Upper lobe of left lung (tissue), 4 donors: Measurements from ENCODE around the gene BDNF.

Experiments
- CTCF ChIP-seq, 6 experiments: fragments of 450-650 bp in 4 of 6; fragments of 200-600 bp in 2 of 6; sonication (generic) in 2 of 6; IDR thresholded peaks; one replicate each; pipeline ENCODE4 v1.5.1; 2016 to 2019; ENCODE audit warnings: antibody characterized with exemption in 6 of 6
- POLR2A ChIP-seq, 4 donors: fragments of 450-650 bp; IDR thresholded peaks; one replicate each; pipeline ENCODE4 v1.5.1; 2016 to 2017; ENCODE audit warnings: antibody characterized with exemption in 4 of 4, mild to moderate bottlenecking in 2 of 4

- no peak for TF ChIP-seq CTCF (IDR thresholded peaks at IDR 0.05)
- TF ChIP-seq POLR2A (IDR thresholded peaks at IDR 0.05) = no peak
Observed at GRCh38 chr11:27701355-27702105, 1.3 kb upstream of the BDNF start.
